ENCODE measurements around the gene TRAF3IP3. TPM values are rescaled to one million over a fixed set of nuclear protein-coding genes. Genes with fewer than 3 reads are reported as not detected.

TRAF3IP3 gene
- total and polyA plus RNA-seq, 2 of the 13 experiments (the other 11 are each of a cell fraction or from before 2014, with no cell fraction given), result not detected

GRCh38 chr1:209784265-209785169 lies 28.7 kb downstream of the TRAF3IP3 start, which contains the start of gene C1orf74 (continued):
- TF ChIP-seq GMEB1 (CRISPR knock-in tag; IDR thresholded peaks at IDR 0.05; ENCODE audit: borderline replicate concordance), result peak; percentile 77; the same call in 1 of the 2 replicates
- TF ChIP-seq FOXK1 (CRISPR knock-in tag; IDR thresholded peaks at IDR 0.05; ENCODE audit: borderline replicate concordance, low read depth), result peak; percentile 67; the same call in 1 of the 2 replicates
- TF ChIP-seq NONO (IDR thresholded peaks at IDR 0.05), result no peak
- TF ChIP-seq NONO (CRISPR knock-in tag; conservative IDR thresholded peaks at IDR 0.05), result 0 out of 2 replicates have a peak, but pooled peaks have one; percentile 44
- no peak for TF ChIP-seq NAIF1 (CRISPR knock-in tag; IDR thresholded peaks at IDR 0.05; ENCODE audit: borderline replicate concordance)
- TF ChIP-seq MXD4 (CRISPR knock-in tag; IDR thresholded peaks at IDR 0.05), result no peak
- TF ChIP-seq PCBP1 (IDR thresholded peaks at IDR 0.05; ENCODE audit: borderline replicate concordance, low read depth, low read length), result no peak
- TF ChIP-seq ZNF776 (CRISPR knock-in tag; IDR thresholded peaks at IDR 0.05), result no peak
- no peak for TF ChIP-seq ZNF253 (CRISPR knock-in tag; IDR thresholded peaks at IDR 0.05; ENCODE audit: borderline replicate concordance)
- no peak for TF ChIP-seq ZNF570 (CRISPR knock-in tag; IDR thresholded peaks at IDR 0.05; ENCODE audit: borderline replicate concordance)
- peak; percentile 34; the same call in 1 of the 2 replicates for TF ChIP-seq ZNF563 (CRISPR knock-in tag; IDR thresholded peaks at IDR 0.05)
- no peak for TF ChIP-seq JDP2 (CRISPR knock-in tag; IDR thresholded peaks at IDR 0.05; ENCODE audit: borderline replicate concordance)
- no peak for TF ChIP-seq ZNF430 (CRISPR knock-in tag; IDR thresholded peaks at IDR 0.05)
- TF ChIP-seq ZNF136 (CRISPR knock-in tag; IDR thresholded peaks at IDR 0.05; ENCODE audit: low read depth), result no peak
- no peak for TF ChIP-seq STAT5B (CRISPR knock-in tag; IDR thresholded peaks at IDR 0.05)
- TF ChIP-seq ZNF354B (CRISPR knock-in tag; IDR thresholded peaks at IDR 0.05), result no peak
- no peak for TF ChIP-seq PITX1 (CRISPR knock-in tag; IDR thresholded peaks at IDR 0.05)
- TF ChIP-seq ZBTB42 (CRISPR knock-in tag; IDR thresholded peaks at IDR 0.05), result no peak
- no peak for TF ChIP-seq TRAFD1 (CRISPR knock-in tag; IDR thresholded peaks at IDR 0.05; ENCODE audit: borderline replicate concordance)
- TF ChIP-seq HNRNPL (IDR thresholded peaks at IDR 0.05; ENCODE audit: low read depth, low read length), result no peak
- TF ChIP-seq EP300 (IDR thresholded peaks at IDR 0.05; ENCODE audit: low read depth in 2 of 2, low read length in 2 of 2), result no peak
- no peak for TF ChIP-seq EP300 (CRISPR knock-in tag; IDR thresholded peaks at IDR 0.05; ENCODE audit: borderline replicate concordance)
- no peak for TF ChIP-seq PRPF4 (IDR thresholded peaks at IDR 0.05; ENCODE audit: low read depth, low read length, poor library complexity, severe bottlenecking)
- TF ChIP-seq U2AF1 (optimal IDR thresholded peaks at IDR 0.05; ENCODE audit: low read depth, low read length), result no peak
- peak; percentile 88 for TF ChIP-seq YEATS2 (CRISPR knock-in tag; IDR thresholded peaks at IDR 0.05; ENCODE audit: borderline replicate concordance)
- no peak for TF ChIP-seq ZNF883 (CRISPR knock-in tag; IDR thresholded peaks at IDR 0.05; ENCODE audit: not compliant biosample characterization)

Measured in HepG2 (cell line).